ENCODE measurements around the gene GLDN.

DNA sequence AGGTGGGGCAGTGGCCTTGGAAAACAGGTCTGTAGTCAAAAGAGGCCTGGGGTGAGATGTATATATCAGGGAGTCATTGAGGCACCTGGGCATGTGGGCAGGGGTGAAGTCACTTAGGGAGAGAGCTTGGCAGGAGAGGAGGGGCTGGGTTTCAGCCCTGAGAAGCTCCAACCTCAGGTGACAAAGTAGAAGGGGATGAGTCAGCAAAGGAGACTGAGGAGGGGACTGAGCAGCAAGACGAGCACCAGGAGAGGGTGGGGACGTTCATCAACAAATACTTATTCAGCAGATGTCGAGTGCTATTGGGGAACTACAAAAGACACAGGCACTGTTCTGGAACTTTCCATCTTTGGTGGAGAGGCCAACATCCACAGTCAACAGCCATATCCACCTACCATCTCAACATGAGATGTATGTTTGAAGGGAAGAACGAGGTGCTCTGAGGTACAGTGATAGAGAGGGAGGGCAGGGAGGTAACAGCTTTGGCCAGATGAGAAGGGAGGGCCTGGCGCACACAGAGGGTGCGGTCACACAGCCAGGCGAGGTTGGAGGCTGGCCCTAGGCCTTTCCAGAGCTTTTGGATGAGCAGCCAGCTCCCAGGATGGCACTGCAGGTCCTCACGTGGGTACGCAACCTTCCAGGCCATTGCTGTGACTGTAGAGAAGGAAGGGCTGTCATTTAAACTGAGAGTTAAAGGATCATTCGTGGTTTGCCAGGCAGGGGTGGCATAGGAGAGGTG, 45.7 kb downstream of the GLDN start:
- TF ChIP-seq POLR2A (IDR thresholded peaks at IDR 0.05; ENCODE audit: low read depth): no peak
- TF ChIP-seq, protein P1, sequence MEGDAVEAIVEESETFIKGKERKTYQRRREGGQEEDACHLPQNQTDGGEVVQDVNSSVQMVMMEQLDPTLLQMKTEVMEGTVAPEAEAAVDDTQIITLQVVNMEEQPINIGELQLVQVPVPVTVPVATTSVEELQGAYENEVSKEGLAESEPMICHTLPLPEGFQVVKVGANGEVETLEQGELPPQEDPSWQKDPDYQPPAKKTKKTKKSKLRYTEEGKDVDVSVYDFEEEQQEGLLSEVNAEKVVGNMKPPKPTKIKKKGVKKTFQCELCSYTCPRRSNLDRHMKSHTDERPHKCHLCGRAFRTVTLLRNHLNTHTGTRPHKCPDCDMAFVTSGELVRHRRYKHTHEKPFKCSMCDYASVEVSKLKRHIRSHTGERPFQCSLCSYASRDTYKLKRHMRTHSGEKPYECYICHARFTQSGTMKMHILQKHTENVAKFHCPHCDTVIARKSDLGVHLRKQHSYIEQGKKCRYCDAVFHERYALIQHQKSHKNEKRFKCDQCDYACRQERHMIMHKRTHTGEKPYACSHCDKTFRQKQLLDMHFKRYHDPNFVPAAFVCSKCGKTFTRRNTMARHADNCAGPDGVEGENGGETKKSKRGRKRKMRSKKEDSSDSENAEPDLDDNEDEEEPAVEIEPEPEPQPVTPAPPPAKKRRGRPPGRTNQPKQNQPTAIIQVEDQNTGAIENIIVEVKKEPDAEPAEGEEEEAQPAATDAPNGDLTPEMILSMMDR (IDR thresholded peaks at IDR 0.05): no peak
